Endometrial microvascular endothelial cells (primary cell): Measurements from ENCODE around the gene RPS14. TPM values are rescaled to one million over a fixed set of nuclear protein-coding genes. Genes with fewer than 3 reads are reported as not detected.

Source experiments
- in situ Hi-C: cut with HindIII; loops from 2 replicates; pipeline ENCODE4 v1.10.0; 2017; ENCODE audit warnings: low sequenced_read_pairs, low pct_unique_long_range_greater_than_20kb; ENCODE audit errors: inconsistent ontology term
- total RNA-seq: library from RNA; depleted of rRNA; stranded (reverse); fragments of >200 nt; gene quantifications from one replicate; pipeline ENCODE4 v1.2.3, GENCODE V29; 2015; ENCODE audit errors: inconsistent ontology term

RPS14 gene
- total RNA-seq, 1 donor from 2014 or later = 2,208 TPM

GRCh38 chr5:150452914-150453313 lies 3.4 kb upstream of the RPS14 start:
- in situ Hi-C loops = loop anchor here (25.0 kb wide), 1 partner anchor 209 kb away; the partner anchor contains the start of gene MYOZ3

- in situ Hi-C loops = loop anchor here (25.0 kb wide), 1 partner anchor 211 kb away; the partner anchor contains the start of gene MYOZ3
These were observed 2.1 kb upstream of the RPS14 start for GRCh38 chr5:150451594-150451993.

DNA sequence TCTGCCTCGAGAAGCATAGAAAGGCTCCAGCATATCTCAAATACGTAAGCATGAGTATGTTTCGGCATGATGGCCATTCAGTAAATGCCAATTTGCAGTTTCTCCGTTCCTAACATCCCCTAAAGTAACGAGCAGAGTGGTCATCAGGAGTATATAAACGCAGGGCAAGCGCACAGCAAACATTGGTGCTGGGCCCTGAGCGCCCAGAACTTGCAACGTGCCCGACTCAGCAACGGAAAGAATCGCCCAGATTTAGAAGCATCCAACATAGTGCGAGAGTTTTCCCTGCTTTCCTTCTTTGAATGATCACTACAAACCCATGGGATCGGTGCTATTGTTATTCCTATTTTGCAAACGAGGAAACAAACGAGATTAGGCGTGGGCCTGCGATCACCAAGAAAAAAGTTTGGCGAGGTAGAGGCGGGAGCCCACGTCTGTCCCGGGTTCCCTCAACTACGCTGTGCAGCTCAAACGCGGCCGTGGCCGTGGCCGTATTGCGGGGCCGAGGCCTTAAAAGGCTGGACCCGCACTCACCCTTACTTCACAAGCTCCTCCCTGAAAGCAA lies 505 bp downstream of the RPS14 start:
- in situ Hi-C loops = no loop called here

DNA sequence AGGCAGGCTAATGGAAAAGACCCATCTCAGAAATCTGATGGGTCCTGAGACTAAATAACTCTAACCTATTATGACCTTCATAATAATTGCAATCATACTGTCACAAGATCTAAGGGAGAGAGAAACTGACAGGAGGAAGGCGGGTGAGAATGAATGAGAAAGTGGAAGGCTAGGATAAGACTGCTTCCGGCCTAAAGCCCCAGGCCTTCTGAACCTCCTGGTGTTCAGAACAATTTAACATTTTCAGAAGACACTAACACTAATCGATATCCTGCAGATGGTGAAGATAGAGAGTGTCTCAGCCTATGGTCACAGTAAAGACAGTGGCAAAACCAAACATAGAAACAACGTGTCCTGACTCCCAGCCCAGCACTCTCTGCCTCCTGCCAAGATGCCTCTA lies 1.2 kb downstream of the RPS14 start:
- in situ Hi-C loops = no loop called here

DNA sequence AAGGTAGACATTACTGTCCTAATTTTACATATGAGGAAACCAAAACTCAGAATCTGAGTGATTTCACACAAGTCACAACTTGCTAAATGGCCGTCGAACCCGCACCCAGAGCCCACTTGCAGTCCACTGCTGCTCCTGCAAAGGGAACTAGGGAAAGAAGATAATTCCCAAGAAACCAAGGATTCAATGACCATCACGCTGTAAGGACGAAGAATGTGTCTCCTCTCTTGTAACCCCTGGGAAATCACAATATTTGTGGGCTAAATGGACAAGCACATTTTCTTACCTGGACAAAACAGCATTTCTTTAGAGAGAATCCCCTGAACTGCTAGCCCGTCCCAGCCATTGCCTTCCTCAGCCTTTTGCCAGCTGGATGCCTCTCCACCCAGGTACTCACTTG lies 2.4 kb downstream of the RPS14 start:
- in situ Hi-C loops = no loop called here

DNA sequence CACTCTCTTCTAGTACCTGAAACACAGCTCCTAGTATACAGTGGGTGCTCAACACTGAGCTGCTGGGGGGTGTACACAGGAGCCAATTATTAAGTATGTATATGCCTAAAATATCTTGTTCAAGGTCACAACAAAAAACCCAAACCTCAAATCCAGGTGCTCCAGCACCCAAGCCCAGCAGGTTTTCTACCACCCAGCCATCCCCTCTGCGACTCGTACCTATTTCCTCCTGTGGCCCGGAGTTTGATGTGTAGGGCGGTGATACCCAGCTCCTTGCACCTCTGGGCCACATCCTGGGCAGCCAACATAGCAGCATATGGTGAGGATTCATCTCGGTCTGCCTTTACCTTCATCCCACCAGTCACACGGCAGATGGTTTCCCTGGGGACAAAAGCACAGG lies 3.0 kb downstream of the RPS14 start:
- in situ Hi-C loops = no loop called here

- in situ Hi-C loops = no loop called here
These were observed 3.5 kb downstream of the RPS14 start for GRCh38 chr5:150446088-150446487.

DNA sequence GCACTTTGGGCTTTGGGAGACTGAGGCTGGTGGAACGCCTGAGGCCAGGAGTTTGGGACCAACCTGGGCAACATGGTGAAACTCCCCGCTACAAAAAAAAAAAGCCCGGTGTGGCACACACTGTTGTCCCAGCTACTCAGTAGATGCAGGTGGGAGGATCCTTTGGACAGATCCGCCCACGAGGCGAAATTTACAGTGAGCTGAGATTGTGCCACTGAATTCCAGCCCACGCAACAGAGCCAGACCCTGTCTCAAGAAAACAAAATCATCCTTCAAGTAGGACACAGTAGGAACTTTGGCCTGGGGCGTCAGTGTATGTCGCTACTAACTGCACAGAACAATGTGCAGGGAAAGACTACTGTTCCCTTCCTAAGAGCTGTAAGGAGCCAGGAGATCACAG lies 4.8 kb downstream of the RPS14 start:
- in situ Hi-C loops = no loop called here

DNA sequence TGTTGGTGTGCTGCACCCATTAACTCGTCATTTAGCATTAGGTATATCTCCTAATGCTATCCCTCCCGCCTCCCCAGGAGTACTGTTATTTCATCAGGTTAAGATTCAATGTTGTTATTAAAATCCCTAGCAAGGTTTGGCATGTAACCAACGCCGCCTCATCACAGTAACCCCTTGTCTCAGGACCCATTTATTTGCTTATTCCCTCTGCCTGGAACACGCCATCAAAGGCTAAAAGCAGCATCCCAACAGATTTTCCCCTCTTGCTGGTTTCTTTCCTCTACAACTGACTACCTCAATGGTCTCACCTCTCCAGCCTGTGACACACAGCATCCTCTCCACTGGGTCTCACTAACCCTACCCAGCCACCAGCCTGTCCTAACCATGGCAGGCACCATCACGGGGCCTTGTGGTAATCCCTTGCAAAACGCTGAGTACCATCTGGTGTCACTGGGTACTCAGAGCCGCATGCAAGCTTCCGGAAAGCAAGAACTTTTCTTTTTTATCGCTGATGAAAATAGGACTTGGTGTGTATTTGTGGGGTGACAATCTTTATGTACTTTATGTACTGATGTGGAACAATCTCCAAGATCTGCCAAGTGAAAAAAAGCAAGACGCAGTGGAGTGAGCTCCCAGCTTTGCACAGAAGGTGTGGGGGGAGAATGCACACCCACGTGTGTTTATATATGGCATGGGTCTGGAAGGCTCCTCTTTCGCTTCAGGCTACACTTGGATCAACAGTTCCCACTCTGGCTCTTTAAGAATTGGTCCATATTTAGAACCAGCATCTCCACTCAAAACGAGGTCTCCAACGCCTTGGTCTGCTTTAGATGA lies 6.1 kb downstream of the RPS14 start:
- in situ Hi-C loops = no loop called here

DNA sequence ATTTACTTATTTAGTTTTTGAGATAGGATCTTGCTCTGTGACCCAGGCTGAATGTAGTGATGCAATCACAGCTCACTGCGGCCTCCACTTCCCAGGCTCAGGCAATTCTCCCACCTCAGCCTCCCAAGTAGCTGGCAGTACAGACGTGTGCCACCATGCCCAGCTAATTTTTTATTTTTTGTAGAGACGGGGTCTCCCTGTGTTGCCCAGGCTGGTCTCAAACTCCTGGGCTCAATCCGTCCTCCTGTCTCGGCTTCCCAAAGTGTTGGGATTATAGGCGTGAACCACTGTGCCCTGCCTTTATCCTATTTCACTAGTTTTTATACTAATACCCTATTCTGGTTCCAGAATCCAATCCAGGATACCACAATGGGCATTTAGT lies 6.8 kb downstream of the RPS14 start:
- in situ Hi-C loops = no loop called here

GRCh38 chr5:150441813-150442698 lies 7.5 kb downstream of the RPS14 start:
- in situ Hi-C loops = no loop called here

DNA sequence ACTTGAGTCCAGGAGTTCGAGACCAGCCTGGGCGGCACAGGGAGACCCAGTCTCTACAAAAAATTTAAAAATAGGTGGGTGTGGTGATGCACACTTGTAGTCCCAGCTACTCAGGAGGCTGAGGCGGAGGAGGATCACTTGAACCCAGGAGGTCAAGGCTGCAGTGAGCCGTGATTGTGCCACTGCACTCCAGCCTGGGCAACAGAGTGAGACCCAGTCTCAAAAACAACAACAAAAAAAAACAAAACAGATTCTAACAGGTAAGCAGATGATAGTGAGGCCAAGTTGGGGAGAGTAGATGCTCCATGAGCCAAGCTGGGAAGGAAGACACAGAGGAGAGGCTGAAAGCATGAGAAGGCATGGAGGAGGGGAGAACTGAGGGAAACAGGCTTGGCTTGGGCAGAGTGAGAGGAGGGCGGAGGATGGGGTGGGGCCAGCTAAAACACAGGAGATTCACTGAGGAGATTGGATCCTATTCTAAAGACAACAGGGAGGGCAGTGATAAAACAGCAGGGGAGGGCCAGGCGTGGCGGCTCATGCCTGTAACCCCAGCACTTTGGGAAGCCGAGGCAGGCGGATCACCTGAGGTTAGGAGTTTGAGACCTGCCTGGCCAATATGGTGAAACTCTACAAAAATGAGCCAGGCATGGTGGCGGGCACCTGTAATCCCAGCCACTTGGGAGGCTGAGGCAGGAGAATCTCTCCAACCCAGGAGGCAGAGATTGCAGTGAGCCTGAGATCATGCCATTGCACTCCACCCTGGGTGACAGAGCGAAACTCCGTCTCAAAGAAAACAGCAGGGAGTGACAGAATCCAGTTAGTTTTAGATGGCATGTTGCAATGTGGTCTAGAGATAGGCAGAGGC lies 8.4 kb downstream of the RPS14 start:
- in situ Hi-C loops = no loop called here

- in situ Hi-C loops = no loop called here
These were observed 10.5 kb downstream of the RPS14 start for GRCh38 chr5:150438873-150439546.

DNA sequence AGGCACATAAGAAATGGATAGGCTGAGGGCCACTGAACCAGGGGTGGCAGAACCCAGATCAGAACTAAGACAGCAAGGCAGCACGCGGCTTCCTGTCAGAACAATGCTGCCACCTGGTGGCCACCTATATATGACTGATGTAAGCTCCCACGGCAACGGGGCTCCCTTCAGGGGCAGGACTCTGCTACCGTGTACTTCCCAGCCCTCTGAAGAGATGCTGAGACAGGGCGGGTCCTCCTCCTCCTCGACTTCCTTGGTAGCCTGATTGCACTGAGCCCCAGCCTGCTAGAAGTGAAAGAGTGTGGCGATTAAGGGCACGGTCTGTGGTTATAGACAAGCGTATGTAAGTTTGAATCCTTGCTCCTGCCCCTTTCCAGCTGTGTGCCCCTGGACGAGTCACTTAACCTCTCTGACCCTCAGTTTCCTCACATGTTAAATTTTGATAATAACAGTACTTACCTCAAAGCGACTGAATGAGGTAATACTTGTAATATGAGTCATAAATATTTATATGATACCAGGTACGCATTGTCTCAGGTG lies 13.3 kb downstream of the RPS14 start:
- in situ Hi-C loops = no loop called here

- in situ Hi-C loops = no loop called here
These were observed 15.1 kb downstream of the RPS14 start for GRCh38 chr5:150434464-150434863.

- in situ Hi-C loops = no loop called here
These were observed 18.0 kb downstream of the RPS14 start for GRCh38 chr5:150431574-150431973.

DNA sequence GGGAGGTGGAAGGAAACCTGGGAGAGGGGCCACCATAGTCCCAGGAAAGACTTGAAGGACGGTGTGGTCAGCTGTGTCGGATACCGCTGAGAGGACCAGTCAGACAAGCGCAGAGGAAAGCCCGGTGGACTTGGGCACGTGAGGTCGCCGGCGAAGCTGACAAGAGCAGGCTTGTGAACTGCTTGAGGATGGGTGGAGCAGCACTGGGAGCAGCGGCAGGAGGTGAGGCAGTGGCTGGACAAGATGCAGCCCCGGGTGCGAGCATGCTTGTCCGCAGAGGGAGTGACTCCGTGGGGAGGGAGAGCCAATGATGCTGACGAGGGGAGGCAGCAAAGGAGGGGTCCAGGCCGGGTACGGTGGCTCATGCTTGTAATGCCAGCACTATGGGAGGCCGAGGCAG lies 18.5 kb downstream of the RPS14 start:
- in situ Hi-C loops = no loop called here

DNA sequence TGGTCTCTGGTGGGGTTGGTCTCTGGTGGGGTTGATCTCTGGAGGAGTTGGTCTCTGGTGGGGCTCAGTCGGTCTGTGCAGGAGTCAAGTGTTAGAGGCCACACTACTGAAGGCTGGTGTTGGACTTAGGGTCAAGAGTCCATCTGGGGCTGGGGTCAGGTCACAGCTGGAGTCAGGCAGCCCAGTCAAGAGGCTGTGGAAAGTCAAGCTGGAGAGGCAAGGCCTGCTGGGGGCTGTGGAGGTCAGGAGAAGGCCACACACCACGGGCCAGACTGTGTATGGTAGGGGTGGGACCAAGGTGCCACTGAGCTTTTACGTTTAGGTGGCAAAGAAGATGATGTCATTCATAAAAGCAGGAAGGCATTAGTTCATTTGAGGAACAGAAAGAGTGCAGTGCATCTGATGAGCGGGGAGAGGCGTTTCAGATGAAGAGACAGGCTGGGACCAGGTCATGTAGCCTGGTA lies 20.1 kb downstream of the RPS14 start:
- in situ Hi-C loops = no loop called here
